Ishikawa (cell line): ENCODE measurements around the gene OGT.

Experiments
- CREB1 ChIP-seq: IDR thresholded peaks from 2 replicates; pipeline ENCODE4 v1.6.1; 2012; ENCODE audit warnings: low read depth
- REST ChIP-seq: IDR thresholded peaks from 2 replicates; pipeline ENCODE4 v1.6.1; 2012; ENCODE audit warnings: low read depth, mild to moderate bottlenecking
- TAF1 ChIP-seq: IDR thresholded peaks from 2 replicates; pipeline ENCODE4 v1.6.1; 2012; ENCODE audit warnings: low read depth, mild to moderate bottlenecking
- TCF12 ChIP-seq: IDR thresholded peaks from 2 replicates; pipeline ENCODE4 v1.6.1; 2012; ENCODE audit warnings: low read depth
- ZBTB7A ChIP-seq: IDR thresholded peaks from 2 replicates; pipeline ENCODE4 v1.6.1; 2012; ENCODE audit warnings: low read depth

GRCh38 chrX:71573590-71573989, 40.7 kb downstream of the OGT start:
- TF ChIP-seq TCF12: no peak
- TF ChIP-seq REST: no peak
- TF ChIP-seq CREB1: no peak
- no peak for TF ChIP-seq TAF1
- TF ChIP-seq ZBTB7A: no peak
